SH-SY5Y (cell line): ENCODE data around the gene FGF18.

Experiments used
- GATA2 ChIP-seq: IDR thresholded peaks from 2 replicates; pipeline ENCODE4 v1.6.1; 2011; ENCODE audit warnings: mild to moderate bottlenecking, low read depth, low read length
- GATA3 ChIP-seq: IDR thresholded peaks from 2 replicates; pipeline ENCODE4 v1.6.1; 2011; ENCODE audit warnings: low read depth, mild to moderate bottlenecking, low read length, moderate library complexity

DNA sequence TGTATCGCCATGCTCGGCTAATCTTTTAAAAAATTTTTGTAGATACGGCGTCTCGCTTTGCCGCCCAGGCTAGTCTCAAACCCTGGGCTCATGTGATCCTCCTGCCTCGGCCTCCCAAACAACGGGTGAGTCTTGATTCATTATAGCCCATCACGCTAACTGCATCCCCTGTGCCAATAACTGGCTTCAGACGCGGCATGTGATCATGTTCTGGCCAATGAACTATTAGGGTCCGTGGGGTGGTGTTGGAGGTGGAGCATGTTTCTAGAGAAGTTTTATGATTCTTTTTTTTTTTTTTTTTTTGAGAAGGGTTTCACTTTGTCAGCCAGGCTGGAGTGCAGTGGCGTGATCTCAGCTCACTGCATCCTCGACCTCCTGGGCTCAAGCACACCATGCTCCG lies 51.0 kb downstream of the FGF18 start:
- no peak for TF ChIP-seq GATA3
- no peak for TF ChIP-seq GATA2
